ENCODE measurements around the gene SLC38A11.

DNA sequence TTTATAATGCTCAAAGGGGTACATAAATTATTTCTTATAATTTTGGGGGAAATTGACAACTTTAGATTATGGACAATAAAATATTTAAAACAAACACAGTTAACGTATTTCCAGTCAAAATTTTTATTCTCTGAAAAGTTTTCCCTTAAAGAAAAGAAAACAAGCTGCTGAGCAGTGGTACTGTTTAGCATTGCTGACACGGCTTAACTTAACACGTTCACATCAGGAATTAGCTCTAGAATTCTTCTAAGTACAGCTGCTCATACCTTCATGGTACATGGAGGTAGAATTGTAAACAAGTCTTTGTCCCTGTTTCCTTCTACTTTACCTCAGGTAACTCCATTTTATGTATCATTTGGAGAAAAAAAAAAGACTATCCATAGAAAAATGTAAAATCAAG lies 2.0 kb downstream of the SLC38A11 start:
- TF ChIP-seq, protein P1, sequence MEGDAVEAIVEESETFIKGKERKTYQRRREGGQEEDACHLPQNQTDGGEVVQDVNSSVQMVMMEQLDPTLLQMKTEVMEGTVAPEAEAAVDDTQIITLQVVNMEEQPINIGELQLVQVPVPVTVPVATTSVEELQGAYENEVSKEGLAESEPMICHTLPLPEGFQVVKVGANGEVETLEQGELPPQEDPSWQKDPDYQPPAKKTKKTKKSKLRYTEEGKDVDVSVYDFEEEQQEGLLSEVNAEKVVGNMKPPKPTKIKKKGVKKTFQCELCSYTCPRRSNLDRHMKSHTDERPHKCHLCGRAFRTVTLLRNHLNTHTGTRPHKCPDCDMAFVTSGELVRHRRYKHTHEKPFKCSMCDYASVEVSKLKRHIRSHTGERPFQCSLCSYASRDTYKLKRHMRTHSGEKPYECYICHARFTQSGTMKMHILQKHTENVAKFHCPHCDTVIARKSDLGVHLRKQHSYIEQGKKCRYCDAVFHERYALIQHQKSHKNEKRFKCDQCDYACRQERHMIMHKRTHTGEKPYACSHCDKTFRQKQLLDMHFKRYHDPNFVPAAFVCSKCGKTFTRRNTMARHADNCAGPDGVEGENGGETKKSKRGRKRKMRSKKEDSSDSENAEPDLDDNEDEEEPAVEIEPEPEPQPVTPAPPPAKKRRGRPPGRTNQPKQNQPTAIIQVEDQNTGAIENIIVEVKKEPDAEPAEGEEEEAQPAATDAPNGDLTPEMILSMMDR (conservative IDR thresholded peaks at IDR 0.05; ENCODE audit: low read length), result no peak
- TF ChIP-seq EZH2phosphoT487 (IDR thresholded peaks at IDR 0.05; ENCODE audit: borderline replicate concordance), result no peak

Data from Loucy (cell line).